ENCODE results near the gene SH2B3. TPM values are rescaled to one million over a fixed set of nuclear protein-coding genes. Genes with fewer than 3 reads are reported as not detected.

The SH2B3 gene
- total and polyA plus RNA-seq, 9 of the 15 experiments (the other 6 are each of a cell fraction or from before 2014, with no cell fraction given), result 10.8 to 75.3 (median 37.4) TPM

- TF ChIP-seq CREB3L1 (IDR thresholded peaks at IDR 0.05; ENCODE audit: borderline replicate concordance, low read depth) (no peak; the same call in 1 of the 2 replicates), MCM7 (IDR thresholded peaks at IDR 0.05) (no peak), RCOR1 (IDR thresholded peaks at IDR 0.05; ENCODE audit: borderline replicate concordance in 1 of 2, low read depth in 2 of 2, low read length in 2 of 2) (peak; percentile 78 to 82; a peak in 3 of 4 replicates), U2AF1 (optimal IDR thresholded peaks at IDR 0.05; ENCODE audit: low read depth, low read length) (peak; percentile 57), IRF9 (tag; IDR thresholded peaks at IDR 0.05) (peak; percentile 97), TAL1 (IDR thresholded peaks at IDR 0.05) (peak; percentile 76), MTA3 (IDR thresholded peaks at IDR 0.05; ENCODE audit: borderline replicate concordance) (peak; percentile 56; the same call in 1 of the 2 replicates), ZSCAN32 (CRISPR knock-in tag; IDR thresholded peaks at IDR 0.05) (peak; percentile 97), ZNF184 (CRISPR knock-in tag; IDR thresholded peaks at IDR 0.05) (no peak), ZNF12 (CRISPR knock-in tag; IDR thresholded peaks at IDR 0.05) (0 out of 2 replicates have a peak, but pooled peaks have one; percentile 52), IRF2 (CRISPR knock-in tag; IDR thresholded peaks at IDR 0.05) (no peak), PKNOX1 (IDR thresholded peaks at IDR 0.05) (peak; percentile 48; the same call in 1 of the 2 replicates), HES1 (IDR thresholded peaks at IDR 0.05; ENCODE audit: low read depth) (0 out of 2 replicates have a peak, but pooled peaks have one; percentile 21), EGR1 (conservative IDR thresholded peaks at IDR 0.05) (peak; percentile 42), SMARCC2 (IDR thresholded peaks at IDR 0.05; ENCODE audit: low read depth) (0 out of 2 replicates have a peak, but pooled peaks have one; percentile 50), CHD4 (IDR thresholded peaks at IDR 0.05; ENCODE audit: insufficient read depth, insufficient replicate concordance, low read depth, low read length, poor library complexity, severe bottlenecking) (peak; percentile 86), BCLAF1 (IDR thresholded peaks at IDR 0.05; ENCODE audit: borderline replicate concordance in 1 of 2, control insufficient read depth in 1 of 2, low read depth in 2 of 2, low read length in 1 of 2) (0 out of 4 replicates have a peak, but pooled peaks of 1 of the 2 experiments have one; percentile 55), FOXM1 (IDR thresholded peaks at IDR 0.05; ENCODE audit: low read depth) (no peak), FOXM1 (CRISPR knock-in tag; IDR thresholded peaks at IDR 0.05; ENCODE audit: low read depth) (no peak; the same call in 1 of the 2 replicates)
Observed at GRCh38 chr12:111405149-111405858, 419 bp upstream of the SH2B3 start (continued).
